SK-N-MC (cell line): Measurements from ENCODE around the gene UCKL1.
"Not testable (repeated sequence)": the region's sequence is repeated elsewhere in the genome, so short reads cannot be mapped to it uniquely, and the experiment has no call there.

Source experiments
- DNase-seq: peaks from one replicate; pipeline ENCODE4 v3.0.0-alpha.2; 2011; ENCODE audit warnings: low read depth, low spot score
- H3K27ac ChIP-seq: fragments of 200-600 bp; sonication (generic); 2 replicates; pipeline ENCODE4 v1.5.1; 2016; ENCODE audit warnings: mixed run types
- H3K36me3 ChIP-seq: fragments of 200-600 bp; sonication (generic); 2 replicates; pipeline ENCODE4 v1.6.1; 2017; ENCODE audit warnings: antibody characterized with exemption, low read length, mixed read lengths; ENCODE audit not compliant: insufficient read depth
- H3K4me3 ChIP-seq: fragments of 200-600 bp; sonication (generic); 2 replicates; pipeline ENCODE4 v1.5.1; 2016
- H3K9ac ChIP-seq: fragments of 200-600 bp; sonication (generic); 2 replicates; pipeline ENCODE4 v1.8.0; 2017; ENCODE audit warnings: mixed run types, mixed read lengths; ENCODE audit not compliant: insufficient read length
- H3K9me3 ChIP-seq: fragments of 200-600 bp; sonication (generic); 2 replicates; pipeline ENCODE4 v1.6.1; 2017; ENCODE audit warnings: low read depth, mild to moderate bottlenecking, antibody characterized with exemption, low read length, moderate library complexity, mixed read lengths
- EZH2 ChIP-seq: fragments of 200-600 bp; sonication (generic); IDR thresholded peaks from one replicate; pipeline ENCODE4 v1.6.1; 2017; ENCODE audit warnings: antibody characterized with exemption
- FOXP2 ChIP-seq: optimal IDR thresholded peaks from 2 replicates; pipeline ENCODE3; 2011; ENCODE audit warnings: mild to moderate bottlenecking, moderate library complexity; ENCODE audit not compliant: insufficient read depth; ENCODE audit errors: extremely low read length, control extremely low read depth
- POLR2AphosphoS5 ChIP-seq: IDR thresholded peaks from 2 replicates; pipeline ENCODE4 v1.6.1; 2012; ENCODE audit warnings: mild to moderate bottlenecking, low read depth, low read length, borderline replicate concordance

Gene UCKL1

GRCh38 chr20:63962426-63963347 is 6.5 kb upstream of the UCKL1 start:
- Histone ChIP-seq H3K9me3 (no peaks in the 10 kb centered on the region), H3K9ac (no peak overlapping the region), H3K4me3 (no peak overlapping the region), H3K27ac (no peak overlapping the region), H3K36me3 (peaks cover 51% of the 10 kb centered on the region)
- no peak for DNase-seq
- TF ChIP-seq FOXP2 (no peak), POLR2AphosphoS5 (no peak; the same call in 1 of the 2 replicates), EZH2 (no peak)

GRCh38 chr20:63961664-63962425 is 5.6 kb upstream of the UCKL1 start:
- H3K9me3 ChIP-seq: no peaks in the 10 kb centered on the region
- H3K27ac ChIP-seq: no peak overlapping the region
- no peak for DNase-seq
- no peak overlapping the region for H3K9ac ChIP-seq
- peaks cover 43% of the 10 kb centered on the region for H3K36me3 ChIP-seq
- TF ChIP-seq FOXP2: no peak
- no peak for TF ChIP-seq EZH2
- TF ChIP-seq POLR2AphosphoS5: no peak
- H3K4me3 ChIP-seq: no peak overlapping the region

- DNase-seq, H3K27ac ChIP-seq, H3K4me3 ChIP-seq, H3K9ac ChIP-seq, H3K9me3 ChIP-seq: not testable (repeated sequence)
- H3K36me3 ChIP-seq: peaks cover 34% of the 10 kb centered on the region; the same call in 1 of the 2 replicates
These were observed 4.7 kb upstream of the UCKL1 start for GRCh38 chr20:63960654-63961621.

- DNase-seq: no peak
- Histone ChIP-seq H3K9me3 (no peaks in the 10 kb centered on the region), H3K36me3 (peaks cover 34% of the 10 kb centered on the region; the same call in 1 of the 2 replicates), H3K4me3 (no peak overlapping the region), H3K27ac (no peak overlapping the region), H3K9ac (no peak overlapping the region)
- TF ChIP-seq EZH2 (no peak), FOXP2 (no peak), POLR2AphosphoS5 (no peak)
These were observed 3.5 kb upstream of the UCKL1 start for GRCh38 chr20:63959699-63960075.

- Histone ChIP-seq H3K9me3 (no peaks in the 10 kb centered on the region), H3K27ac (peak overlapping the region; percentile 16; the same call in 1 of the 2 replicates), H3K4me3 (no peak overlapping the region), H3K9ac (no peak overlapping the region), H3K36me3 (peaks cover 29% of the 10 kb centered on the region; the same call in 1 of the 2 replicates)
- no peak for TF ChIP-seq POLR2AphosphoS5
- DNase-seq: no peak
These were observed 2.9 kb upstream of the UCKL1 start for GRCh38 chr20:63958964-63959698.

- Histone ChIP-seq H3K9me3 (no peaks in the 10 kb centered on the region), H3K9ac (no peak overlapping the region), H3K27ac (peak overlapping the region; percentile 86; the same call in 1 of the 2 replicates), H3K36me3 (peaks cover 23% of the 10 kb centered on the region; the same call in 1 of the 2 replicates), H3K4me3 (no peak overlapping the region)
- TF ChIP-seq EZH2 (no peak), FOXP2 (no peak), POLR2AphosphoS5 (no peak)
- no peak for DNase-seq
These were observed 2.3 kb upstream of the UCKL1 start for GRCh38 chr20:63958471-63958870.

GRCh38 chr20:63957690-63958441 is 1.6 kb upstream of the UCKL1 start:
- Histone ChIP-seq H3K9ac (no peak overlapping the region), H3K36me3 (peaks cover 17% of the 10 kb centered on the region; the same call in 1 of the 2 replicates), H3K9me3 (no peaks in the 10 kb centered on the region), H3K4me3 (peak overlapping the region; percentile 84), H3K27ac (peak overlapping the region; percentile 86; the same call in 1 of the 2 replicates)
- TF ChIP-seq FOXP2: no peak
- no peak for TF ChIP-seq POLR2AphosphoS5
- no peak for TF ChIP-seq EZH2
- DNase-seq: no peak
